ENCODE measurements around the gene OR2G2.

OR2G2 gene

GRCh38 chr1:247557926-247558674 is 30.1 kb upstream of the OR2G2 start:
- Histone ChIP-seq H3K27me3 (no peaks in the 10 kb centered on the region), H3K4me2 (no peak overlapping the region), H3K27ac (no peak overlapping the region), H3K4me3 (no peak overlapping the region), H3K9me3 (replicated peaks in 1 of 11) (peaks cover 0 to 5% (median 0%) of the 10 kb centered on the region in 11 experiments; a peak in 1 of 22 replicates), H4K20me1 (no peaks in the 10 kb centered on the region), H3K36me3 (no peaks in the 10 kb centered on the region), H3K9ac (no peak overlapping the region), H3K4me1 (no peaks in the 10 kb centered on the region)
- TF ChIP-seq Cebpa-rat (IDR thresholded peaks at IDR 0.05): no peak

- no peak for TF ChIP-seq Cebpa-rat (IDR thresholded peaks at IDR 0.05)
- Histone ChIP-seq H4K20me1 (no peaks in the 10 kb centered on the region), H3K36me3 (no peaks in the 10 kb centered on the region), H3K4me1 (no peaks in the 10 kb centered on the region), H3K27me3 (no peaks in the 10 kb centered on the region), H3K4me3 (no peak overlapping the region), H3K4me2 (no peak overlapping the region), H3K9me3 (replicated peaks in 1 of 11) (no peaks in the 10 kb centered on the region), H3K9ac (no peak overlapping the region), H3K27ac (no peak overlapping the region)
These were observed 26.4 kb upstream of the OR2G2 start for GRCh38 chr1:247561711-247562110.

GRCh38 chr1:247562198-247562597 is 26.0 kb upstream of the OR2G2 start:
- Histone ChIP-seq H3K27me3 (no peaks in the 10 kb centered on the region), H3K36me3 (no peaks in the 10 kb centered on the region), H3K4me2 (no peak overlapping the region), H3K27ac (no peak overlapping the region), H3K4me1 (no peaks in the 10 kb centered on the region), H3K9ac (no peak overlapping the region), H3K9me3 (replicated peaks in 1 of 11) (no peaks in the 10 kb centered on the region), H3K4me3 (no peak overlapping the region), H4K20me1 (no peaks in the 10 kb centered on the region)
- no peak for TF ChIP-seq Cebpa-rat (IDR thresholded peaks at IDR 0.05)

- H4K20me1 ChIP-seq: no peaks in the 10 kb centered on the region
- H3K9me3 ChIP-seq (replicated peaks in 1 of 11): peaks cover 0 to 9% (median 0%) of the 10 kb centered on the region in 11 experiments; a peak in 2 of 22 replicates
- no peak overlapping the region for H3K4me2 ChIP-seq
- H3K4me1 ChIP-seq: no peaks in the 10 kb centered on the region
- H3K27ac ChIP-seq: no peak overlapping the region
- H3K36me3 ChIP-seq: no peaks in the 10 kb centered on the region
- no peaks in the 10 kb centered on the region for H3K27me3 ChIP-seq
- H3K9ac ChIP-seq: no peak overlapping the region
- TF ChIP-seq Cebpa-rat (IDR thresholded peaks at IDR 0.05): no peak
- no peak overlapping the region for H3K4me3 ChIP-seq
These were observed 13.9 kb upstream of the OR2G2 start for GRCh38 chr1:247574236-247574635.

GRCh38 chr1:247574664-247575063 is 13.5 kb upstream of the OR2G2 start:
- no peak for TF ChIP-seq Cebpa-rat (IDR thresholded peaks at IDR 0.05)
- no peaks in the 10 kb centered on the region for H3K27me3 ChIP-seq
- no peak overlapping the region for H3K9ac ChIP-seq
- H3K4me3 ChIP-seq: no peak overlapping the region
- H3K9me3 ChIP-seq (replicated peaks in 1 of 11): peaks cover 0 to 9% (median 0%) of the 10 kb centered on the region in 11 experiments; a peak in 2 of 22 replicates
- H3K4me1 ChIP-seq: no peaks in the 10 kb centered on the region
- no peak overlapping the region for H3K4me2 ChIP-seq
- no peaks in the 10 kb centered on the region for H3K36me3 ChIP-seq
- H4K20me1 ChIP-seq: no peaks in the 10 kb centered on the region
- no peak overlapping the region for H3K27ac ChIP-seq

- no peak overlapping the region for H3K27ac ChIP-seq
- no peaks in the 10 kb centered on the region for H3K36me3 ChIP-seq
- H3K4me2 ChIP-seq: no peak overlapping the region
- no peaks in the 10 kb centered on the region for H4K20me1 ChIP-seq
- H3K27me3 ChIP-seq: no peaks in the 10 kb centered on the region
- H3K4me1 ChIP-seq: no peaks in the 10 kb centered on the region
- no peak for TF ChIP-seq Cebpa-rat (IDR thresholded peaks at IDR 0.05)
- peaks cover 0 to 9% (median 0%) of the 10 kb centered on the region in 11 experiments; a peak in 1 of 22 replicates for H3K9me3 ChIP-seq (replicated peaks in 1 of 11)
- no peak overlapping the region for H3K4me3 ChIP-seq
- no peak overlapping the region for H3K9ac ChIP-seq
These were observed 11.6 kb upstream of the OR2G2 start for GRCh38 chr1:247576514-247576913.

- H3K27me3 ChIP-seq: no peaks in the 10 kb centered on the region
- no peaks in the 10 kb centered on the region for H3K4me1 ChIP-seq
- H3K27ac ChIP-seq: no peak overlapping the region
- no peaks in the 10 kb centered on the region for H3K36me3 ChIP-seq
- TF ChIP-seq Cebpa-rat (IDR thresholded peaks at IDR 0.05): no peak
- H3K4me2 ChIP-seq: no peak overlapping the region
- H3K9me3 ChIP-seq (replicated peaks in 1 of 11): no peaks in the 10 kb centered on the region
- H4K20me1 ChIP-seq: no peaks in the 10 kb centered on the region
- no peak overlapping the region for H3K9ac ChIP-seq
- H3K4me3 ChIP-seq: no peak overlapping the region
These were observed 9.2 kb upstream of the OR2G2 start for GRCh38 chr1:247578946-247579460.

GRCh38 chr1:247605286-247605685 is 17.1 kb downstream of the OR2G2 start, which contains the start of gene OR2G3:
Gene OR2G3, plus strand, starts transcription at chr1:247605586. Its CDS starts 0 bp downstream, at chr1:247605586.
- Histone ChIP-seq H4K20me1 (no peaks in the 10 kb centered on the region), H3K9me3 (replicated peaks in 1 of 11) (0 out of 22 replicates have a peak, but pooled peaks cover 0 to 3% (median 0%) of the 10 kb centered on the region in 11 experiments), H3K36me3 (no peaks in the 10 kb centered on the region), H3K27ac (no peak within 1 kb of the TSS), H3K9ac (no peak within 1 kb of the TSS), H3K4me2 (no peak within 1 kb of the TSS), H3K4me3 (no peak within 1 kb of the TSS), H3K27me3 (no peaks in the 10 kb centered on the region), H3K4me1 (no peaks in the 10 kb centered on the region)
- no peak for TF ChIP-seq Cebpa-rat (IDR thresholded peaks at IDR 0.05)

- no peak overlapping the region for H3K4me3 ChIP-seq
- no peaks in the 10 kb centered on the region for H3K4me1 ChIP-seq
- H3K27ac ChIP-seq: no peak overlapping the region
- no peak overlapping the region for H3K4me2 ChIP-seq
- 0 out of 22 replicates have a peak, but pooled peaks cover 0 to 3% (median 0%) of the 10 kb centered on the region in 11 experiments for H3K9me3 ChIP-seq (replicated peaks in 1 of 11)
- no peaks in the 10 kb centered on the region for H4K20me1 ChIP-seq
- no peak for TF ChIP-seq Cebpa-rat (IDR thresholded peaks at IDR 0.05)
- no peak overlapping the region for H3K9ac ChIP-seq
- H3K36me3 ChIP-seq: no peaks in the 10 kb centered on the region
- H3K27me3 ChIP-seq: no peaks in the 10 kb centered on the region
These were observed 25.2 kb downstream of the OR2G2 start for GRCh38 chr1:247613405-247613804.

GRCh38 chr1:247614625-247615024 is 26.5 kb downstream of the OR2G2 start:
- Histone ChIP-seq H3K4me1 (no peaks in the 10 kb centered on the region), H4K20me1 (no peaks in the 10 kb centered on the region), H3K27me3 (no peaks in the 10 kb centered on the region), H3K9ac (no peak overlapping the region), H3K27ac (no peak overlapping the region), H3K9me3 (replicated peaks in 1 of 11) (0 out of 22 replicates have a peak, but pooled peaks cover 0 to 3% (median 0%) of the 10 kb centered on the region in 11 experiments), H3K4me3 (no peak overlapping the region), H3K36me3 (no peaks in the 10 kb centered on the region), H3K4me2 (no peak overlapping the region)
- TF ChIP-seq Cebpa-rat (IDR thresholded peaks at IDR 0.05): no peak

Measured in BLaER1 treated with 17β-estradiol and CSF1 and Interleukin-3, amounts not matched to agents 10 nM and 100 nM (cell line).